ENCODE measurements around the gene AKAP10.
A peak's percentile ranks its signal among the peaks of the same experiment; 100 is the strongest.
"Not testable (repeated sequence)": the region's sequence is repeated elsewhere in the genome, so short reads cannot be mapped to it uniquely, and the experiment has no call there.

The AKAP10 gene

GRCh38 chr17:19977293-19978208, at the start of gene AKAP10:
Gene AKAP10 (minus strand): TSS chr17:19977828. CDS start chr17:19977679, 149 bp downstream.
- DNase-seq = peak; percentile 87 to 98 (median 94)
- intact Hi-C loops (cut with DNase I) = loop anchor here (10.0 kb wide), 1 partner anchor 113 kb away; the partner anchor contains the start of gene ULK2

DNA sequence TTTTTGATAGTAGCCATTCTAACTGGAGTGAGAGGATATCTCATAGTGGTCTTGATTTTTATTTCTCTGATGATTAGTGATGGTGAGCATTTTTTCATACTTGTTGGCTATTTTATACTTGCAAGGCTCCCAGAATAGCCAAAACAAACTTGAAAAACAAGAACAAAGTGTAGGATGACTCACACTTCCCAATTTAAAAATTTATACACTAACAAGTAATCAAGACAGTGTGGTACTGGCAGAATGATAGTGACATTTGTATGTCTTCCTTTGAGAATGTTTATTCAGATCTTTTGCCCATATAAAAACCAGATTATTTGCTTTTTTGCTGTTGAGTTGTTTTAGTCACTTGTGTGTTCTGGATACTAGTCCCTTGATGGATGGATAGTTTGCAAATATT, 49.3 kb upstream of the AKAP10 start:
- no peak for DNase-seq
- intact Hi-C loops (cut with DNase I) = no loop called here

- peak in 1 of 42 donors; percentile 42 for DNase-seq
- intact Hi-C loops (cut with DNase I) = no loop called here
Observed at GRCh38 chr17:20022701-20023100, 45.1 kb upstream of the AKAP10 start.

GRCh38 chr17:20016475-20016992, 38.9 kb upstream of the AKAP10 start:
- peak in 1 of 42 donors; percentile 14 for DNase-seq
- intact Hi-C loops (cut with DNase I) = not testable (repeated sequence)

GRCh38 chr17:20012017-20012536, 34.4 kb upstream of the AKAP10 start:
- intact Hi-C loops (cut with DNase I) = loop anchor here (5.0 kb wide), 1 partner anchor 80 kb away; no protein-coding TSS in a partner anchor
- DNase-seq = no peak

DNA sequence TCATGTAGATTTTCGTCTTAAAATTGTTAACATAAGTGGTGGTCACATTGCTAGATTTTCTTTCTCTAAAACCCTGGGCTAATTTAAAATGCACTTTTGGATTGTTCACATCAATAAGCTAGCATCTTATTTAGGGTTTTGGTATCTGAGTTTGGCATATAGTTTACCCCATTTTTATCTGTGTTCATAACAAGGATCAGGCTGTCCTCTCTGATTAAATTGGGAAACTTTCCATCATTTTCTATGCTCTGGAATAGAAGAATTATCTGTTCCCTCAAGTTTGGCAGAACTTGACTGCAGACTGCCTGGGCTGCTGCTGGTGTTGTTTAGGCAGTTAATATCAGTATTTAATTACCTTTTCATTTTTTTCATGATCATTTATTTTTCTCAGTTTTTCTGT, 33.3 kb upstream of the AKAP10 start:
- intact Hi-C loops (cut with DNase I) = loop anchor here (5.0 kb wide), 1 partner anchor 81 kb away; no protein-coding TSS in a partner anchor
- peak in 2 of 42 donors; percentile 24 to 43 for DNase-seq

DNA sequence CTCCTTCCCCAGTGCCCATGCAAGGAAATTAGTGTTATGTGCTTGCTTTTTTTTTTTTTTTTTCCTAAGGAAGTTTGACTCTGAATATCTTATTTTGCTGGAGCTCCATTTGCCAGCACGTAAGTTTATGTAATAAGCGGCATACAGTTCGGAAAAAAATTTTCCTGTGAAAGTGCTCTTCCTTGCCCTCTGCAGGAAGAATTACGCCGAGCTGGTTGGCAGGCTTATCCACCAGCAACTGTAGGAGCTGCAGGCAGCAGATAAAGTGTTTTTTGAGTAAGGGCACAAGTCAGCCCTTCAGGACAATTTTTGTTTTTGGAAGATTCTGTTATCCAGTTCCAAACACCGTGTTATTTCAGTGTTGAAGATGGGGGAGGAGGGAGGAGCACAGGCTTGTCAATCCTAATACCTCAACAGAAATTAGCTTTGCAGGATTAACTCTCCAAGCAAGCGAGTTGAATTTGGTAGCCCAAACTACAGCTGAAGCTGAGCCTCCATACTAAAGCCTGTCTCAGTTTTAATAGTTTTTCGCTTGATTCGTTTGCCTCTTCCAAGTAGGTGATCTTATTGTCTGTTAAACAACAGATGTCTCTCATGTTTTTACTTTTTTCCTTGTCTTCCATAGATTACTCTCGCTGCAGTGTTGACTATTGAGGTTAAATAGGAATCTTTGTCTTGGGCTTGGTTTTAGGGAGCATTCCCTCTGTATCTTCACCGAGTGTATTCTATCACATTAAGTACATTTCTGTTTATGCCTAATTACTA, 32.7 kb upstream of the AKAP10 start:
- intact Hi-C loops (cut with DNase I) = loop anchor here (5.0 kb wide), 1 partner anchor 82 kb away; no protein-coding TSS in a partner anchor
- DNase-seq = peak; percentile 44 to 92 (median 75)

DNA sequence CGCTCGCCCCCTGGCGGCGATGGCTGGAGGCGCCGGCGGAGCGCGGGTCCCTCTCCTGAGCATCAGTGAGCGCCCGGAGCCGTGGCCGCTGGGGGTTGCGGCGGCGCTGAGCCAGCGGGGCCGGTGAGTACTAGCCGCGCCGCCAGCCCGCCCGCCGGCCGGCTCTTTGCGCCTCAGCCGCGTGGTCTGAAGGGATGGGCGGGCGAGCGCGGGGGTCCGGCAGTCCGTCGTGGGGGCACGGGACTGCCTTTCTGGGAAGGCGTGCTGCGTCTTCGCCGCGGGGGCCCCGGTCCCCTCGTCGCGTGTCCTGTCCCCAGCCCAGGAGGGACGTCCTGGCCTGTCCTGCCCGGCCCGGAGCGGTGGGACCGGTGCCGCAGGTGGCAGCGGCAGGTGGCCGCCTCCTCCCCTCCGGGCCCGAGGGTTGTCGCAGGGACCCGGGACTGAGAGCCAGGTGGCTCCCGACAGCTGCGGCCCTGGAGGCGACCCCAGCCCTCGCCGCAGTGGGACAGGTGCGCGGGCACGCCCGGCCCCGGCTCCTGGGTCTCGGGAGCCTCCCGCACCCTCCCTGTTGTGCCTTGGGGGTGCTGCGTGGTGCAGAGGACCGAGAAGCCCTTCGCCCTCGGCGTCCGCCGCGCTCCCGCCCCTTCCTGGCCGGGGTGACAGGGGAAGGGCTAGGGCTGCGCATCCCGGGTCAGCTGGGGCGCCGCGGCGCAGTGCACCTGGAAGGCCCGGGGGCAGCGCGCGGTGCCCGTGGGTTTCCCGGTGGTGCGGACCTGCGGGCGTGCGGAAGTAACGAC, 31.9 kb upstream of the AKAP10 start, which contains the start of gene SPECC1:
SPECC1 (plus strand) TSS at position 58 of the 797 bp plus-strand sequence. CDS start 87,293 bp downstream, outside the sequence.
- intact Hi-C loops (cut with DNase I) = loop anchor here (5.0 kb wide), 2 partner anchors 83 to 108 kb away; no protein-coding TSS in a partner anchor
- DNase-seq = peak; percentile 30 to 94 (median 86)

DNA sequence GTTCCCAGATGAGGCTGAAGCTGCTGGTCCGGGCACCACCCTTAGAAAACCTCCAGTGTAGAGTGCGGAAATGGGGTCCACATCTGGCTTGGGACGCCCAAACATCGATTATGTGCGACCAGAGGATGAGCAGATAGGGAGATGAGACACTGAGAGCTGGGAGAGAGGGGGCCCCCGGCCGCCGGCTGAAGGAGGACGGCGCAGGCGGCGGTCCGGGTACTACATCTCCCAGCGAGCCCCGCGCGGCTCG, 31.3 kb upstream of the AKAP10 start:
- DNase-seq = peak in 6 of 42 donors; percentile 77 to 92 (median 88)
- intact Hi-C loops (cut with DNase I) = loop anchor here (5.0 kb wide), 1 partner anchor 108 kb away; no protein-coding TSS in a partner anchor

DNA sequence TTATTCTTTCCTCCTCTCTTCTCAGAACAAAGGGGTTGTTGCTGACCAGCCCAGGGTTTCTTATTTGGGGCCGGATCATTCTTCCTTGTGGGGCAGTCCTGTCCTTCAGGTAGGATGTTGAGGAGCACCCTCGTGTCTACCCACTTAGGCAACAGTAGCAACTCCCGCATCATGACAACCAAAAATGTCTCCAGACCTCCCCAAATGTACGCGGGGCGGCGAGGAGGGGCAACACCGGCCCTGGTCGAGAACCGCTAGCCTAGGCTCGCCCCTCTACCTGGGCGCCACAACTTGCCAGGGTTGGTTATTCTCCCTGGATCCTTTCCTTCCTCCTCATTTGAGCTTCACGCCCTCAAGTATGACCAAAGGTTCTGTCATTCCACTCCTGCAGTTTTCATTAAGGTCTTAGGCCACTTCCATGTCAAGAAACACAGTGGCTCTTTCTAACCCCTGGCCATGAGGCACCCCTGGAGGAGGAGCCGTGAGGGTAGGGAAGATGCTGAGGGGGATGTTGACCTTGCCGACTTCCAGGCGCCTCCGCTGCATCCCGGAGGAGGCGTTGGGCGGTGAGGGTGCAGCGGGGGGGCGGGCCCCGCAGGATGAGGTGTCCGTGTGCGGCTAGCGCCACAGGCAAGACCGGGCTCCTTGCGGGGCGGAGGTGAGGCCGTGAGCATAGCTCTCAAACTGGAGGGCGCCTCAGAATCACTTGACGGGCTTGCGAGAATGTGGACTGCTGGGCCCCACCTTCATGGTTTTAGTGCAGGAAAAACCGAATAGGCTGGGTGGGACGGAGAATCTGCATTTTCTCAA, 30.8 kb upstream of the AKAP10 start:
- peak in 39 of 42 donors; percentile 9 to 73 (median 41) for DNase-seq
- intact Hi-C loops (cut with DNase I) = loop anchor here (5.0 kb wide), 1 partner anchor 109 kb away; no protein-coding TSS in a partner anchor

DNA sequence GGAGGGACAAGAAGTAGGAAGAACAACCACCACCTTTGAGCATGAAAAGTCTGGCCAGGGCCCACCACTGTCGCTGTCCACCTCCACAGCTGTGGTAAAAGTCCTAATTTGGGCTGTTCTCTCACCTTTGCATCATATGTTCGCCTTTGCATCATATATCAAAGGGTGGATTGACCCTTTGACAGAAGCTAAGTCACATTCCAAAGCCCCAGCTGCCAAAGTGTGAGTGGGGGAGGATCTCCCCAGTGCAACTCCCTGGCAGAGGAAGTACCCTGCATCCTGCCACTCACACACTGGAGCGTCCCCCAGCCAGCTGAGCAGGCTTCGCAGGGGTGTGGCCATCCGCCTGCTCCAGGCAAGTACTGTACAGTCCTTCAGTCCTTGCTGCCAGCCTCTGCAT, 18.9 kb upstream of the AKAP10 start:
- intact Hi-C loops (cut with DNase I) = loop anchor here (10.0 kb wide), 1 partner anchor 228 kb away; no protein-coding TSS in a partner anchor

DNA sequence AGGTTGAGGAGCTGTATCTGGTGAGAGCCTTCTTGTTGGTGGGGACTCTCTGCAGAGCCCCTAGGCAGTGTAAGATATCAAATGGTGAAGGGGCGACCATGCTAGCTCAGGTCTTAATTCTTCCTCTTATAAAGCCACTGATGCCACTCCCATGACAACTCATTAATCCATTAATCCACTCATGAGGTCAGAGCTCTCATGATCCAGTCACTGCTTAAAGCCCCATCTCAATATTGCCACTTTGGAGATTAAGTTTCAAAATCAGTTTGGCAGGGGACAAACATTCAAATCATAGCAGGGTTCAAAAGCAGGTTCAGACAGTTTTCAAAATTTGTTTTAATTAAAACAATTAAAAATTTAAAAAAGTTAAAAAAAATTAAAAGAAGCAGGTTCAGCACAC, 18.5 kb upstream of the AKAP10 start:
- intact Hi-C loops (cut with DNase I) = loop anchor here (10.0 kb wide), 1 partner anchor 229 kb away; no protein-coding TSS in a partner anchor
- no peak for DNase-seq

More for the DNA sequence above, 18.9 kb upstream of the AKAP10 start:
- DNase-seq = peak in 1 of 42 donors; percentile 37

- intact Hi-C loops (cut with DNase I) = loop anchor here (5.0 to 10.0 kb wide), 2 partner anchors 124 to 232 kb away; no protein-coding TSS in a partner anchor
- peak; percentile 85 to 96 (median 91) for DNase-seq
Observed at GRCh38 chr17:19992803-19993713, 15.4 kb upstream of the AKAP10 start.

GRCh38 chr17:19991252-19991885, 13.7 kb upstream of the AKAP10 start:
- intact Hi-C loops (cut with DNase I) = loop anchor here (5.0 to 10.0 kb wide), 2 partner anchors 126 to 233 kb away; no protein-coding TSS in a partner anchor
- peak in 31 of 42 donors; percentile 11 to 77 (median 44) for DNase-seq

- intact Hi-C loops (cut with DNase I) = no loop called here
- no peak for DNase-seq
Observed at GRCh38 chr17:19987897-19988296, 10.3 kb upstream of the AKAP10 start.
